GM12878 (cell line): ENCODE data around the gene GM2A. TPM values are rescaled to one million over a fixed set of nuclear protein-coding genes. Genes with fewer than 3 reads are reported as not detected.
A peak's percentile ranks its signal among the peaks of the same experiment; 100 is the strongest.

Source experiments
- ATAC-seq: fragments of 200-7000 bp; cut with Tn5 transposase; 3 replicates; pipeline ENCODE4 v1.9.1; 2020; ENCODE audit warnings: mild to moderate bottlenecking, moderate library complexity
- BruUV-seq: library from RNA; stranded (reverse); fragments of 400-500 nt; replicated peaks from 2 replicates; lab custom pipeline; 2021; lab: Mats Ljungman, UMichigan
- CTCF ChIA-PET: fragments of 300-600 bp; sonication (Branson Sonifier 250); formaldehyde crosslinking; extraction: SDS; loops from one replicate; lab custom pipeline; 2021; ENCODE audit warnings: inconsistent platforms; lab: Yijun Ruan, JAX
- POLR2A ChIA-PET: fragments of 350-600 bp; formaldehyde crosslinking; extraction: SDS; loops from one replicate; lab custom pipeline; 2021; ENCODE audit warnings: inconsistent platforms; lab: Charles Lee
- RAD21 ChIA-PET: fragments of 300-600 bp; sonication (Branson Sonifier 250); formaldehyde crosslinking; loops from one replicate; lab custom pipeline; 2023; ENCODE audit warnings: antibody characterized with exemption; ENCODE audit not compliant: unreplicated experiment; lab: Charles Lee
- SMC1A ChIA-PET: fragments of 300-600 bp; sonication (Branson Sonifier 250); formaldehyde crosslinking; loops from one replicate; lab custom pipeline; 2023; ENCODE audit not compliant: unreplicated experiment, uncharacterized antibody; lab: Charles Lee
- DNase-seq: peaks from one replicate; pipeline ENCODE4 v3.0.0-alpha.2; 2011; ENCODE audit warnings: low read depth, low spot score
- FAIRE-seq: peaks from 3 replicates; lab custom pipeline; 2011; peaks lifted over from hg19 to GRCh38; lab: Jason Lieb, UNC
- H2AFZ ChIP-seq: 2 replicates; pipeline ENCODE4 v1.6.0; 2011; ENCODE audit warnings: low read depth, low read length, control low read depth; ENCODE audit not compliant: control insufficient read depth
- H3K27ac ChIP-seq: 2 replicates; pipeline ENCODE4 v1.5.1; 2011; ENCODE audit warnings: control low read depth; ENCODE audit not compliant: control insufficient read depth, insufficient read depth
- H3K27me3 ChIP-seq, 2 experiments: replicated peaks in 1 of 2; 2 replicates each; pipeline versions ENCODE4 v1.6.0 to v1.6.1; 2011; ENCODE audit warnings: low read length in 1 of 2; ENCODE audit not compliant: control insufficient read depth in 2 of 2, insufficient read depth in 2 of 2
- H3K36me3 ChIP-seq, 2 experiments: 2 replicates each; pipeline ENCODE4 v1.5.1; 2011; ENCODE audit warnings: low read length in 1 of 2; ENCODE audit not compliant: control insufficient read depth in 2 of 2, insufficient read depth in 2 of 2
- H3K4me1 ChIP-seq: 2 replicates; pipeline ENCODE4 v1.6.1; 2011; ENCODE audit warnings: mild to moderate bottlenecking, low read length, moderate library complexity, mixed read lengths; ENCODE audit not compliant: control insufficient read depth, insufficient read depth
- H3K4me2 ChIP-seq: 2 replicates; pipeline ENCODE4 v1.6.0; 2011; ENCODE audit warnings: control low read depth; ENCODE audit not compliant: control insufficient read depth, insufficient read depth
- H3K4me3 ChIP-seq: fragments of 200-600 bp; sonication (generic); 2 replicates; pipeline ENCODE4 v1.5.1; 2016
- H3K79me2 ChIP-seq: 2 replicates; pipeline ENCODE4 v1.6.0; 2011; ENCODE audit warnings: low read length; ENCODE audit not compliant: control insufficient read depth, insufficient read depth
- H3K9ac ChIP-seq: 2 replicates; pipeline ENCODE4 v1.8.0; 2011; ENCODE audit warnings: low read length, control low read depth, mixed read lengths; ENCODE audit not compliant: control insufficient read depth, insufficient read depth
- H3K9me3 ChIP-seq: replicated peaks from 3 replicates; pipeline ENCODE4 v1.5.1; 2011; ENCODE audit warnings: mild to moderate bottlenecking, low read length; ENCODE audit not compliant: control insufficient read depth, insufficient read depth
- H4K20me1 ChIP-seq: 2 replicates; pipeline ENCODE4 v1.6.0; 2011; ENCODE audit not compliant: control insufficient read depth, insufficient read depth
- IRF4 ChIP-seq: IDR thresholded peaks from 2 replicates; pipeline ENCODE4 v1.6.1; 2011; ENCODE audit warnings: low read depth, low read length
- ZBTB11 ChIP-seq: fragments of 450-650 bp; formaldehyde crosslinking; IDR thresholded peaks from 2 replicates; pipeline ENCODE4 v1.5.0; 2022; ENCODE audit warnings: mild to moderate bottlenecking, missing genetic modification characterization
- ZBTB40 ChIP-seq: fragments of 450-650 bp; IDR thresholded peaks from 2 replicates; pipeline ENCODE4 v1.6.1; 2016; ENCODE audit warnings: mild to moderate bottlenecking, moderate library complexity, borderline replicate concordance
- WGBS: methylation state at CpG from one replicate; pipeline ENCODE4 v1.1.6; 2016; ENCODE audit warnings: low lambda C conversion rate; ENCODE audit not compliant: insufficient replicate concordance, insufficient coverage; ENCODE audit errors: missing lambda C conversion rate; 5-methylcytosine and 5-hydroxymethylcytosine counted together
- in situ Hi-C: fragments of 300-500 bp; cut with MboI; formaldehyde crosslinking; loops from 9 replicates; pipeline ENCODE4 v1.14.3; 2018; ENCODE audit warnings: mixed read lengths
- intact Hi-C: fragments of 100-400 bp; cut with micrococcal nuclease; formaldehyde crosslinking; loops from one replicate; pipeline ENCODE4 v1.14.2; 2022; ENCODE audit not compliant: unreplicated experiment
- polyA plus RNA-seq, 11 experiments: library from polyadenylated mRNA; depleted of rRNA in 4 of 11; unstranded in 6 of 11; stranded (reverse) in 5 of 11; fragments of >200 nt; fragmentation: Nextera tagmentation in 4 of 11; fragmentation: Illumina TruSeq in 1 of 11; extraction: Ambion mirVana in 4 of 11; extraction: Trizol in 1 of 11; gene quantifications; 1 replicate in 1 of 11; 2 replicates in 10 of 11; pipeline versions ENCODE4 v1.2.1 to v1.2.3, GENCODE V29; 2011 to 2016; ENCODE audit warnings: inconsistent platforms in 2 of 11, missing spikeins in 2 of 11, low read depth in 1 of 11
- total RNA-seq, 4 experiments: library from RNA; depleted of rRNA in 3 of 4; stranded (reverse); fragments of >200 nt in 3 of 4; fragmentation: Illumina TruSeq in 1 of 4; extraction: Trizol in 1 of 4; gene quantifications; 2 replicates each; pipeline versions ENCODE4 v1.2.1 to v1.2.3, GENCODE V29; 2013 to 2021
- TF ChIP-seq, protein P1 (sequence below): fragments of 450-650 bp; IDR thresholded peaks from 2 replicates; pipeline ENCODE4 v1.6.1; 2018; ENCODE audit warnings: mild to moderate bottlenecking, low read depth, moderate library complexity; ENCODE audit not compliant: partially characterized antibody

The GM2A gene
- total and polyA plus RNA-seq, 10 of the 15 experiments (the other 5 are each of a cell fraction or from before 2014, with no cell fraction given), result 33.6 to 106 (median 68.2) TPM

DNA sequence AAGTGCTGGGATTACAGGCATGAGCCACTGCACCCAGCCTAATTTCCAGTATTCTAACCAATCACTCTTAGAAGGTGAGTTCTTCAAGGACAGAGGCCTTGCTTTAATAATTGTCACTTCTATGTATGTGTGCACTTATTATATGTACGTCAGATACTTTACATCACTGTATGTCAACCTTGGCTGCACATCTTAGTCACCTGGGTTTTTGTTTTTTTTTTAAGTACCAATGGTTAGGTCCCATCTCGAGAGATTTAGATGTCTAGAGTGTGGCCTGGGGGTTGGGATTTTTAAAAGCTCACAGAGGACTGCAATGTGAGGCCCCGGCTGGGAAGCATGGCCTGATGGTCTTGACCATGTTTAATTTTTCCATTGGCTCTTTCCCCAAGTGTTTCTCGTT lies 9.9 kb upstream of the GM2A start (continued):
- no peak for TF ChIP-seq ZBTB40

DNA sequence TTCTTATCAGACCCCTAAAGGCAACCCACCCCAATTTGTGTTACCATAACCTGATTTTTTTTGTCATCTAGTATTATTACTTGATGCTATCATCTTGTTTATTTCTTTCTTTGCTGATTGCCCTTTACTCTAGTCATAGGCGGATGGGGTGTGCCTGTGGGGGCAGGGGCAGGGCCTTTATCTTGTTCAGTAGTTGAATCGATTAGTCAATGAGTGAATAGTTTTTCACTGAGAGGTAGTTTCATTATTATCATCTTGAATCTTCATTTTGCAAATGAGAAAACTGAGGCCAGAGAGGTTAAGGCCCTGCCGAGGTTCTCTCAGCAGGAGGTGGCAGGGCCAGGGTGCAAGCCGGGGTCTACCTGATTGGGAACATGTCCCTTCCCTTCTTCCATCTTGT lies 9.4 kb upstream of the GM2A start:
- no peaks in the 10 kb centered on the region for H3K36me3 ChIP-seq
- TF ChIP-seq ZBTB11 (CRISPR knock-in tag) (no peak), IRF4 (no peak)
- TF ChIP-seq, protein P1, sequence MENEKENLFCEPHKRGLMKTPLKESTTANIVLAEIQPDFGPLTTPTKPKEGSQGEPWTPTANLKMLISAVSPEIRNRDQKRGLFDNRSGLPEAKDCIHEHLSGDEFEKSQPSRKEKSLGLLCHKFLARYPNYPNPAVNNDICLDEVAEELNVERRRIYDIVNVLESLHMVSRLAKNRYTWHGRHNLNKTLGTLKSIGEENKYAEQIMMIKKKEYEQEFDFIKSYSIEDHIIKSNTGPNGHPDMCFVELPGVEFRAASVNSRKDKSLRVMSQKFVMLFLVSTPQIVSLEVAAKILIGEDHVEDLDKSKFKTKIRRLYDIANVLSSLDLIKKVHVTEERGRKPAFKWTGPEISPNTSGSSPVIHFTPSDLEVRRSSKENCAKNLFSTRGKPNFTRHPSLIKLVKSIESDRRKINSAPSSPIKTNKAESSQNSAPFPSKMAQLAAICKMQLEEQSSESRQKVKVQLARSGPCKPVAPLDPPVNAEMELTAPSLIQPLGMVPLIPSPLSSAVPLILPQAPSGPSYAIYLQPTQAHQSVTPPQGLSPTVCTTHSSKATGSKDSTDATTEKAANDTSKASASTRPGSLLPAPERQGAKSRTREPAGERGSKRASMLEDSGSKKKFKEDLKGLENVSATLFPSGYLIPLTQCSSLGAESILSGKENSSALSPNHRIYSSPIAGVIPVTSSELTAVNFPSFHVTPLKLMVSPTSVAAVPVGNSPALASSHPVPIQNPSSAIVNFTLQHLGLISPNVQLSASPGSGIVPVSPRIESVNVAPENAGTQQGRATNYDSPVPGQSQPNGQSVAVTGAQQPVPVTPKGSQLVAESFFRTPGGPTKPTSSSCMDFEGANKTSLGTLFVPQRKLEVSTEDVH, result no peak
- ChIA-PET CTCF (interaction anchor here (4.1 kb wide), 1 partner anchor 117 kb away, joined by 28 read pairs; no protein-coding TSS in a partner anchor), RAD21 (interaction anchor here (7.0 kb wide), 1 partner anchor 9 kb away, joined by 81 read pairs; the partner anchor contains the start of gene GM2A), SMC1A (interaction anchor here (0.6 to 11.1 kb wide), 2 partner anchors 9 to 24 kb away, joined by 3 to 325 read pairs; partner anchors contain the start of genes CCDC69 and GM2A), POLR2A (interaction anchor here (0.5 to 4.1 kb wide), 2 partner anchors 9 to 19 kb away, joined by 5 to 59 read pairs; partner anchors contain the start of gene GM2A)
- no peaks in the 10 kb centered on the region for H4K20me1 ChIP-seq
- BruUV-seq, result no TSS peak
- H2AFZ ChIP-seq, result no peak overlapping the region
- no peak for FAIRE-seq
- no peak overlapping the region for H3K4me3 ChIP-seq
- peaks cover 55% of the 10 kb centered on the region for H3K4me1 ChIP-seq
- H3K27me3 ChIP-seq, result no peaks in the 10 kb centered on the region
- H3K9me3 ChIP-seq, result no peaks in the 10 kb centered on the region; the same call in 1 of the 3 replicates
- no peak overlapping the region for H3K9ac ChIP-seq
- no peak overlapping the region for H3K27ac ChIP-seq
- H3K79me2 ChIP-seq, result no peaks in the 10 kb centered on the region
- intact Hi-C loops (no loop called here), in situ Hi-C loops (no loop called here)
- ATAC-seq, result 0 out of 3 replicates have a peak, but pooled peaks have one; percentile 9
- 12% methylated on average over 4 of the region's 4 CpGs for WGBS
- no peak for DNase-seq
- no peak overlapping the region for H3K4me2 ChIP-seq
